ENCODE data around the gene ERCC6L2.

DNA sequence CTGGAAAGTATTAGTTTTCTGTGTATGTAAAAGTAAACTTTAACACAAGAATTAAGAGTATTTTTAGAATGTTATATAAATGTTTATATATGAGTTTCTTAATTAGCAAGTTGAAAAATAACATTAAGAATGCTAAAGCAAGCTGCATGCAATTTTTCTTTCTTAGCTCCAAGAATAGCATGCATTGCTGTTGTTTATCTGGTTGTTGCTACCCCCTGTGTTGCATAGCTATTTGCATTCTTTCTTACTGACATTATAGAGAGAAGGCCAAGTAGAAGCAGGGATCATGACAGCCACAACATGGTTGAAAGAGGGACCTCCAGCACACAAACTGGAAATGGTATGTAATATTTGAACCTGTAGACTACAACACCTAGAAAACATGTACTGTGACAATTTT lies 94.8 kb downstream of the ERCC6L2 start:
- TF ChIP-seq PPARA (CRISPR knock-in tag; IDR thresholded peaks at IDR 0.05; ENCODE audit: borderline replicate concordance) (no peak), BACH2 (CRISPR knock-in tag; IDR thresholded peaks at IDR 0.05; ENCODE audit: borderline replicate concordance) (no peak), CSDC2 (CRISPR knock-in tag; IDR thresholded peaks at IDR 0.05) (no peak), ZNF8 (CRISPR knock-in tag; IDR thresholded peaks at IDR 0.05) (no peak)
- TF ChIP-seq, protein P1, sequence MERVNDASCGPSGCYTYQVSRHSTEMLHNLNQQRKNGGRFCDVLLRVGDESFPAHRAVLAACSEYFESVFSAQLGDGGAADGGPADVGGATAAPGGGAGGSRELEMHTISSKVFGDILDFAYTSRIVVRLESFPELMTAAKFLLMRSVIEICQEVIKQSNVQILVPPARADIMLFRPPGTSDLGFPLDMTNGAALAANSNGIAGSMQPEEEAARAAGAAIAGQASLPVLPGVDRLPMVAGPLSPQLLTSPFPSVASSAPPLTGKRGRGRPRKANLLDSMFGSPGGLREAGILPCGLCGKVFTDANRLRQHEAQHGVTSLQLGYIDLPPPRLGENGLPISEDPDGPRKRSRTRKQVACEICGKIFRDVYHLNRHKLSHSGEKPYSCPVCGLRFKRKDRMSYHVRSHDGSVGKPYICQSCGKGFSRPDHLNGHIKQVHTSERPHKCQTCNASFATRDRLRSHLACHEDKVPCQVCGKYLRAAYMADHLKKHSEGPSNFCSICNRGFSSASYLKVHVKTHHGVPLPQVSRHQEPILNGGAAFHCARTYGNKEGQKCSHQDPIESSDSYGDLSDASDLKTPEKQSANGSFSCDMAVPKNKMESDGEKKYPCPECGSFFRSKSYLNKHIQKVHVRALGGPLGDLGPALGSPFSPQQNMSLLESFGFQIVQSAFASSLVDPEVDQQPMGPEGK (CRISPR knock-in tag; IDR thresholded peaks at IDR 0.05; ENCODE audit: borderline replicate concordance), result no peak
